Body of pancreas (tissue), 4 donors: ENCODE results near the gene SORCS2. TPM values are rescaled to one million over a fixed set of nuclear protein-coding genes. Genes with fewer than 3 reads are reported as not detected.
A peak's percentile ranks its signal among the peaks of the same experiment; 100 is the strongest.

Experiments used
- ATAC-seq: fragments of 150-250 bp; one replicate; pipeline ENCODE4 v1.9.1; 2016
- DNase-seq, 4 donors: peaks; one replicate each; pipeline ENCODE4 v3.0.0-alpha.2; 2019
- H3K27ac ChIP-seq, 4 donors: fragments of 200-600 bp; sonication (generic); 1 replicate in 3 of 4; 2 replicates in 1 of 4; pipeline versions ENCODE4 v1.5.1 to v1.6.1; 2016 to 2019; ENCODE audit warnings: mild to moderate bottlenecking in 1 of 4, mixed read lengths in 1 of 4, moderate library complexity in 1 of 4
- H3K27me3 ChIP-seq, 2 donors: fragments of 200-600 bp; sonication (generic); one replicate each; pipeline ENCODE4 v1.6.0; 2016; ENCODE audit warnings: mild to moderate bottlenecking in 1 of 2
- H3K36me3 ChIP-seq, 2 donors: fragments of 200-600 bp; sonication (generic); replicated peaks in 1 of 2; 2 replicates each; pipeline ENCODE4 v1.5.1; 2016; ENCODE audit warnings: low read depth in 2 of 2; ENCODE audit not compliant: insufficient read depth in 1 of 2
- H3K4me1 ChIP-seq: fragments of 200-600 bp; sonication (generic); one replicate; pipeline ENCODE4 v1.6.0; 2016
- H3K4me3 ChIP-seq, 2 donors: fragments of 200-600 bp; sonication (generic); 1 replicate in 1 of 2; 2 replicates in 1 of 2; pipeline ENCODE4 v1.5.1; 2016 to 2019
- H3K9me3 ChIP-seq, 3 donors: fragments of 200-600 bp; sonication (generic); 1 replicate in 2 of 3; 2 replicates in 1 of 3; pipeline ENCODE4 v1.5.1; 2016
- CTCF ChIP-seq, 7 experiments: fragments of 450-650 bp in 4 of 7; fragments of 200-600 bp in 3 of 7; sonication (generic) in 3 of 7; IDR thresholded peaks; one replicate each; pipeline ENCODE4 v1.5.1; 2016 to 2019; ENCODE audit warnings: antibody characterized with exemption in 7 of 7
- POLR2A ChIP-seq, 3 donors: fragments of 450-650 bp; IDR thresholded peaks; one replicate each; pipeline ENCODE4 v1.6.1; 2016; ENCODE audit warnings: antibody characterized with exemption in 3 of 3, mild to moderate bottlenecking in 2 of 3
- WGBS, 2 donors: methylation state at CpG; one replicate each; pipeline ENCODE4 v1.1.5; 2017; 5-methylcytosine and 5-hydroxymethylcytosine counted together
- intact Hi-C: fragments of 100-400 bp; cut with DNase I; formaldehyde crosslinking; loops from one replicate; pipeline ENCODE4 v1.15.1; 2023
- total RNA-seq, 2 donors: library from RNA; depleted of rRNA; stranded (reverse); fragments of >200 nt; gene quantifications; one replicate each; pipeline ENCODE4 v1.1.0, GENCODE V29; 2016

The SORCS2 gene
- total RNA-seq, 2 donors from 2014 or later = 0.26 to 0.33 TPM

GRCh38 chr4:7419961-7420660 lies 227.8 kb downstream of the SORCS2 start:
- no peaks in the 10 kb centered on the region for H3K27me3 ChIP-seq
- H3K9me3 ChIP-seq = no peaks in the 10 kb centered on the region
- intact Hi-C loops = no loop called here
- TF ChIP-seq CTCF (IDR thresholded peaks at IDR 0.05) (no peak), POLR2A (IDR thresholded peaks at IDR 0.05) (no peak)
- 42 to 48% methylated on average over 2 to 3 of the region's 4 CpGs for WGBS, 2 donors
- ATAC-seq = no peak
- no peak overlapping the region for H3K27ac ChIP-seq
- H3K4me3 ChIP-seq = no peak overlapping the region
- no peaks in the 10 kb centered on the region for H3K4me1 ChIP-seq
- DNase-seq = peak in 1 of 4 donors; percentile 9
- H3K36me3 ChIP-seq = no peaks in the 10 kb centered on the region

- intact Hi-C loops = no loop called here
- H3K27ac ChIP-seq = no peak overlapping the region
- no peaks in the 10 kb centered on the region for H3K4me1 ChIP-seq
- no peaks in the 10 kb centered on the region for H3K36me3 ChIP-seq
- ATAC-seq = no peak
- TF ChIP-seq CTCF (IDR thresholded peaks at IDR 0.05) = no peak
- TF ChIP-seq POLR2A (IDR thresholded peaks at IDR 0.05) = no peak
- H3K9me3 ChIP-seq = no peaks in the 10 kb centered on the region
- 69% methylated on average over 11 to 14 of the region's 14 CpGs for WGBS, 2 donors
- no peaks in the 10 kb centered on the region for H3K27me3 ChIP-seq
- peak in 2 of 4 donors; percentile 7 to 8 for DNase-seq
- H3K4me3 ChIP-seq = no peak overlapping the region
Observed at GRCh38 chr4:7420661-7421040, 228.3 kb downstream of the SORCS2 start.

- no peaks in the 10 kb centered on the region for H3K4me1 ChIP-seq
- WGBS, 2 donors = 51 to 67% methylated on average over 11 to 24 of the region's 24 CpGs
- no peaks in the 10 kb centered on the region for H3K36me3 ChIP-seq
- intact Hi-C loops = no loop called here
- H3K9me3 ChIP-seq = no peaks in the 10 kb centered on the region
- H3K27me3 ChIP-seq = no peaks in the 10 kb centered on the region
- DNase-seq (peak in 1 of 4 donors; percentile 1), ATAC-seq (no peak)
- H3K4me3 ChIP-seq = no peak overlapping the region
- TF ChIP-seq CTCF (IDR thresholded peaks at IDR 0.05) = no peak
- no peak for TF ChIP-seq POLR2A (IDR thresholded peaks at IDR 0.05)
- H3K27ac ChIP-seq = no peak overlapping the region
Observed at GRCh38 chr4:7421356-7422150, 229.2 kb downstream of the SORCS2 start.

- 83 to 84% methylated on average over 13 to 16 of the region's 19 CpGs for WGBS, 2 donors
- Histone ChIP-seq H3K27ac (no peak overlapping the region), H3K27me3 (no peaks in the 10 kb centered on the region), H3K4me3 (no peak overlapping the region), H3K9me3 (no peaks in the 10 kb centered on the region), H3K4me1 (no peaks in the 10 kb centered on the region), H3K36me3 (no peaks in the 10 kb centered on the region)
- ATAC-seq (no peak), DNase-seq (peak in 2 of 4 donors; percentile 6 to 8)
- no peak for TF ChIP-seq CTCF (IDR thresholded peaks at IDR 0.05)
- TF ChIP-seq POLR2A (IDR thresholded peaks at IDR 0.05) = no peak
- intact Hi-C loops = no loop called here
Observed at GRCh38 chr4:7422151-7422897, 230.0 kb downstream of the SORCS2 start.
